Nephron progenitor cell (in vitro differentiated cells): ENCODE results near the gene ST3GAL4.
A peak's percentile ranks its signal among the peaks of the same experiment; 100 is the strongest.
"Not testable (repeated sequence)": the region's sequence is repeated elsewhere in the genome, so short reads cannot be mapped to it uniquely, and the experiment has no call there.

Experiments used
- DNase-seq: peaks from one replicate; pipeline ENCODE4 v3.0.0; 2021
- H3K27ac Mint-ChIP-seq: 2 replicates; pipeline ENCODE4 v1.8.0; 2021; ENCODE audit warnings: mild to moderate bottlenecking, moderate library complexity, mixed read lengths
- H3K27me3 Mint-ChIP-seq: 2 replicates; pipeline ENCODE4 v1.8.0; 2021; ENCODE audit warnings: mild to moderate bottlenecking, low read depth, mixed read lengths; ENCODE audit not compliant: poor library complexity
- H3K36me3 Mint-ChIP-seq: 2 replicates; pipeline ENCODE4 v1.8.0; 2021; ENCODE audit warnings: low read depth, mixed read lengths
- H3K4me1 Mint-ChIP-seq: 2 replicates; pipeline ENCODE4 v1.8.0; 2021; ENCODE audit warnings: mixed read lengths
- H3K4me3 Mint-ChIP-seq: 2 replicates; pipeline ENCODE4 v1.8.0; 2021; ENCODE audit warnings: mild to moderate bottlenecking, moderate library complexity, mixed read lengths
- H3K9me3 Mint-ChIP-seq: 2 replicates; pipeline ENCODE4 v1.8.0; 2021; ENCODE audit warnings: mild to moderate bottlenecking, moderate library complexity, mixed read lengths
- CTCF ChIP-seq: fragments of 200-600 bp; sonication (generic); IDR thresholded peaks from 2 replicates; pipeline ENCODE4 v1.5.0; 2021; ENCODE audit warnings: antibody characterized with exemption

ST3GAL4 gene

GRCh38 chr11:126391286-126391954 is 35.9 kb downstream of the ST3GAL4 start:
- TF ChIP-seq CTCF, result no peak
- Mint-ChIP-seq H3K4me3 (no peak overlapping the region), H3K27ac (peak overlapping the region; percentile 77), H3K4me1 (peaks cover 51% of the 10 kb centered on the region), H3K27me3 (no peaks in the 10 kb centered on the region), H3K36me3 (peaks cover 5% of the 10 kb centered on the region), H3K9me3 (no peaks in the 10 kb centered on the region)
- DNase-seq, result no peak

GRCh38 chr11:126391970-126392632 is 36.6 kb downstream of the ST3GAL4 start:
- H3K36me3 Mint-ChIP-seq, result peaks cover 11% of the 10 kb centered on the region
- no peaks in the 10 kb centered on the region for H3K9me3 Mint-ChIP-seq
- no peaks in the 10 kb centered on the region for H3K27me3 Mint-ChIP-seq
- H3K4me1 Mint-ChIP-seq, result peaks cover 51% of the 10 kb centered on the region
- no peak for TF ChIP-seq CTCF
- no peak for DNase-seq
- no peak overlapping the region for H3K4me3 Mint-ChIP-seq
- H3K27ac Mint-ChIP-seq, result peak overlapping the region; percentile 96

- DNase-seq, result no peak
- H3K9me3 Mint-ChIP-seq, result no peaks in the 10 kb centered on the region
- no peak for TF ChIP-seq CTCF
- no peak overlapping the region for H3K4me3 Mint-ChIP-seq
- peak overlapping the region; percentile 96 for H3K27ac Mint-ChIP-seq
- H3K4me1 Mint-ChIP-seq, result peaks cover 49% of the 10 kb centered on the region
- peaks cover 4% of the 10 kb centered on the region for H3K27me3 Mint-ChIP-seq
- peaks cover 15% of the 10 kb centered on the region for H3K36me3 Mint-ChIP-seq
Observed at GRCh38 chr11:126392633-126393013, 37.1 kb downstream of the ST3GAL4 start.

- Mint-ChIP-seq H3K9me3 (no peaks in the 10 kb centered on the region), H3K4me3 (no peak overlapping the region), H3K27me3 (peaks cover 4% of the 10 kb centered on the region), H3K36me3 (peaks cover 20% of the 10 kb centered on the region), H3K27ac (no peak overlapping the region), H3K4me1 (peaks cover 49% of the 10 kb centered on the region)
- no peak for DNase-seq
- TF ChIP-seq CTCF, result no peak
Observed at GRCh38 chr11:126393143-126393542, 37.7 kb downstream of the ST3GAL4 start.

- H3K27ac Mint-ChIP-seq, result peak overlapping the region; percentile 82
- H3K9me3 Mint-ChIP-seq, result peaks cover 5% of the 10 kb centered on the region
- H3K27me3 Mint-ChIP-seq, result peaks cover 4% of the 10 kb centered on the region
- H3K36me3 Mint-ChIP-seq, result peaks cover 21% of the 10 kb centered on the region
- H3K4me1 Mint-ChIP-seq, result peaks cover 49% of the 10 kb centered on the region
- DNase-seq, result no peak
- H3K4me3 Mint-ChIP-seq, result no peak overlapping the region
- TF ChIP-seq CTCF, result no peak
Observed at GRCh38 chr11:126394036-126394435, 38.5 kb downstream of the ST3GAL4 start.

- H3K4me3 Mint-ChIP-seq, H3K27me3 Mint-ChIP-seq, H3K9me3 Mint-ChIP-seq, DNase-seq, H3K27ac Mint-ChIP-seq: not testable (repeated sequence)
- H3K36me3 Mint-ChIP-seq, result peaks cover 23% of the 10 kb centered on the region
- H3K4me1 Mint-ChIP-seq, result peaks cover 49% of the 10 kb centered on the region
Observed at GRCh38 chr11:126394634-126395072, 39.2 kb downstream of the ST3GAL4 start.

- H3K27me3 Mint-ChIP-seq, H3K4me3 Mint-ChIP-seq, DNase-seq: not testable (repeated sequence)
- Mint-ChIP-seq H3K27ac (peak overlapping the region; percentile 36), H3K9me3 (peaks cover 17% of the 10 kb centered on the region), H3K4me1 (peaks cover 55% of the 10 kb centered on the region), H3K36me3 (peaks cover 33% of the 10 kb centered on the region)
Observed at GRCh38 chr11:126395784-126396183, 40.3 kb downstream of the ST3GAL4 start.

GRCh38 chr11:126396266-126396665 is 40.8 kb downstream of the ST3GAL4 start:
- H3K4me1 Mint-ChIP-seq, result peaks cover 54% of the 10 kb centered on the region

More at GRCh38 chr11:126396266-126396665, 40.8 kb downstream of the ST3GAL4 start:
- not testable (repeated sequence) for H3K27me3 Mint-ChIP-seq, DNase-seq, H3K27ac Mint-ChIP-seq, H3K4me3 Mint-ChIP-seq
- Mint-ChIP-seq H3K9me3 (peaks cover 17% of the 10 kb centered on the region), H3K36me3 (peaks cover 36% of the 10 kb centered on the region)
